GM12878 (cell line): ENCODE results near the gene SLC35A5. TPM values are rescaled to one million over a fixed set of nuclear protein-coding genes. Genes with fewer than 3 reads are reported as not detected.

Source experiments
- ATAC-seq: fragments of 200-7000 bp; cut with Tn5 transposase; 3 replicates; pipeline ENCODE4 v1.9.1; 2020; ENCODE audit warnings: mild to moderate bottlenecking, moderate library complexity
- BruUV-seq: library from RNA; stranded (reverse); fragments of 400-500 nt; replicated peaks from 2 replicates; lab custom pipeline; 2021; lab: Mats Ljungman, UMichigan
- CTCF ChIA-PET: fragments of 300-600 bp; sonication (Branson Sonifier 250); formaldehyde crosslinking; extraction: SDS; loops from one replicate; lab custom pipeline; 2021; ENCODE audit warnings: inconsistent platforms; lab: Yijun Ruan, JAX
- POLR2A ChIA-PET: fragments of 350-600 bp; formaldehyde crosslinking; extraction: SDS; loops from one replicate; lab custom pipeline; 2021; ENCODE audit warnings: inconsistent platforms; lab: Charles Lee
- RAD21 ChIA-PET: fragments of 300-600 bp; sonication (Branson Sonifier 250); formaldehyde crosslinking; loops from one replicate; lab custom pipeline; 2023; ENCODE audit warnings: antibody characterized with exemption; ENCODE audit not compliant: unreplicated experiment; lab: Charles Lee
- SMC1A ChIA-PET: fragments of 300-600 bp; sonication (Branson Sonifier 250); formaldehyde crosslinking; loops from one replicate; lab custom pipeline; 2023; ENCODE audit not compliant: unreplicated experiment, uncharacterized antibody; lab: Charles Lee
- DNase-seq: peaks from one replicate; pipeline ENCODE4 v3.0.0-alpha.2; 2011; ENCODE audit warnings: low read depth, low spot score
- FAIRE-seq: peaks from 3 replicates; lab custom pipeline; 2011; peaks lifted over from hg19 to GRCh38; lab: Jason Lieb, UNC
- H2AFZ ChIP-seq: 2 replicates; pipeline ENCODE4 v1.6.0; 2011; ENCODE audit warnings: low read depth, low read length, control low read depth; ENCODE audit not compliant: control insufficient read depth
- H3K27ac ChIP-seq: 2 replicates; pipeline ENCODE4 v1.5.1; 2011; ENCODE audit warnings: control low read depth; ENCODE audit not compliant: control insufficient read depth, insufficient read depth
- H3K27me3 ChIP-seq, 2 experiments: replicated peaks in 1 of 2; 2 replicates each; pipeline versions ENCODE4 v1.6.0 to v1.6.1; 2011; ENCODE audit warnings: low read length in 1 of 2; ENCODE audit not compliant: control insufficient read depth in 2 of 2, insufficient read depth in 2 of 2
- H3K36me3 ChIP-seq, 2 experiments: 2 replicates each; pipeline ENCODE4 v1.5.1; 2011; ENCODE audit warnings: low read length in 1 of 2; ENCODE audit not compliant: control insufficient read depth in 2 of 2, insufficient read depth in 2 of 2
- H3K4me1 ChIP-seq: 2 replicates; pipeline ENCODE4 v1.6.1; 2011; ENCODE audit warnings: mild to moderate bottlenecking, low read length, moderate library complexity, mixed read lengths; ENCODE audit not compliant: control insufficient read depth, insufficient read depth
- H3K4me2 ChIP-seq: 2 replicates; pipeline ENCODE4 v1.6.0; 2011; ENCODE audit warnings: control low read depth; ENCODE audit not compliant: control insufficient read depth, insufficient read depth
- H3K4me3 ChIP-seq: fragments of 200-600 bp; sonication (generic); 2 replicates; pipeline ENCODE4 v1.5.1; 2016
- H3K79me2 ChIP-seq: 2 replicates; pipeline ENCODE4 v1.6.0; 2011; ENCODE audit warnings: low read length; ENCODE audit not compliant: control insufficient read depth, insufficient read depth
- H3K9ac ChIP-seq: 2 replicates; pipeline ENCODE4 v1.8.0; 2011; ENCODE audit warnings: low read length, control low read depth, mixed read lengths; ENCODE audit not compliant: control insufficient read depth, insufficient read depth
- H3K9me3 ChIP-seq: replicated peaks from 3 replicates; pipeline ENCODE4 v1.5.1; 2011; ENCODE audit warnings: mild to moderate bottlenecking, low read length; ENCODE audit not compliant: control insufficient read depth, insufficient read depth
- H4K20me1 ChIP-seq: 2 replicates; pipeline ENCODE4 v1.6.0; 2011; ENCODE audit not compliant: control insufficient read depth, insufficient read depth
- BRCA1 ChIP-seq: IDR thresholded peaks from 2 replicates; pipeline ENCODE4 v1.6.1; 2011; ENCODE audit warnings: low read depth, low read length, improper control_type of control experiment
- CBX5 ChIP-seq: sonication (generic); IDR thresholded peaks from 2 replicates; pipeline ENCODE4 v1.6.1; 2016; ENCODE audit warnings: low read depth, moderate library complexity, mild to moderate bottlenecking, inconsistent platforms
- CHD2 ChIP-seq: IDR thresholded peaks from 2 replicates; pipeline ENCODE4 v1.6.1; 2011; ENCODE audit warnings: low read depth, low read length, improper control_type of control experiment, borderline replicate concordance
- CREB1 ChIP-seq: IDR thresholded peaks from 2 replicates; pipeline ENCODE4 v1.6.1; 2012; ENCODE audit warnings: low read depth, mild to moderate bottlenecking, inconsistent platforms
- EGR1 ChIP-seq, 2 experiments: IDR thresholded peaks; 1 replicate in 1 of 2; 2 replicates in 1 of 2; pipeline ENCODE4 v1.6.1; 2011 to 2012; ENCODE audit warnings: low read depth in 2 of 2, low read length in 2 of 2, borderline replicate concordance in 1 of 2, mild to moderate bottlenecking in 1 of 2, moderate library complexity in 1 of 2
- MLLT1 ChIP-seq: fragments of 450-650 bp; IDR thresholded peaks from 2 replicates; pipeline ENCODE4 v1.6.1; 2016; ENCODE audit warnings: mild to moderate bottlenecking
- NKRF ChIP-seq: fragments of 450-650 bp; conservative IDR thresholded peaks from 2 replicates; pipeline ENCODE4 v1.6.1; 2017; ENCODE audit warnings: mild to moderate bottlenecking, moderate library complexity
- PML ChIP-seq: IDR thresholded peaks from 2 replicates; pipeline ENCODE4 v1.6.1; 2012; ENCODE audit warnings: low read length, inconsistent platforms
- RBBP5 ChIP-seq: fragments of 200-600 bp; sonication (generic); conservative IDR thresholded peaks from 2 replicates; pipeline ENCODE4 v1.6.1; 2016
- SKIL ChIP-seq: fragments of 450-650 bp; IDR thresholded peaks from 2 replicates; pipeline ENCODE4 v1.6.1; 2017; ENCODE audit warnings: mild to moderate bottlenecking, low read depth, inconsistent platforms; ENCODE audit not compliant: poor library complexity, severe bottlenecking
- TARDBP ChIP-seq: IDR thresholded peaks from 2 replicates; pipeline ENCODE4 v1.6.1; 2016; ENCODE audit warnings: borderline replicate concordance
- ZNF274 ChIP-seq: IDR thresholded peaks from one replicate; pipeline ENCODE4 v1.8.0; 2011; ENCODE audit not compliant: insufficient read length, insufficient read depth
- ZNF687 ChIP-seq: fragments of 450-650 bp; IDR thresholded peaks from 2 replicates; pipeline ENCODE4 v1.6.1; 2017; ENCODE audit warnings: mild to moderate bottlenecking, moderate library complexity
- in situ Hi-C: fragments of 300-500 bp; cut with MboI; formaldehyde crosslinking; loops from 9 replicates; pipeline ENCODE4 v1.14.3; 2018; ENCODE audit warnings: mixed read lengths
- intact Hi-C: fragments of 100-400 bp; cut with micrococcal nuclease; formaldehyde crosslinking; loops from one replicate; pipeline ENCODE4 v1.14.2; 2022; ENCODE audit not compliant: unreplicated experiment
- polyA plus RNA-seq, 11 experiments: library from polyadenylated mRNA; depleted of rRNA in 4 of 11; unstranded in 6 of 11; stranded (reverse) in 5 of 11; fragments of >200 nt; fragmentation: Nextera tagmentation in 4 of 11; fragmentation: Illumina TruSeq in 1 of 11; extraction: Ambion mirVana in 4 of 11; extraction: Trizol in 1 of 11; gene quantifications; 1 replicate in 1 of 11; 2 replicates in 10 of 11; pipeline versions ENCODE4 v1.2.1 to v1.2.3, GENCODE V29; 2011 to 2016; ENCODE audit warnings: inconsistent platforms in 2 of 11, missing spikeins in 2 of 11, low read depth in 1 of 11
- total RNA-seq, 4 experiments: library from RNA; depleted of rRNA in 3 of 4; stranded (reverse); fragments of >200 nt in 3 of 4; fragmentation: Illumina TruSeq in 1 of 4; extraction: Trizol in 1 of 4; gene quantifications; 2 replicates each; pipeline versions ENCODE4 v1.2.1 to v1.2.3, GENCODE V29; 2013 to 2021

The SLC35A5 gene
- total and polyA plus RNA-seq, 10 of the 15 experiments (the other 5 are each of a cell fraction or from before 2014, with no cell fraction given), result 10.9 to 38.1 (median 16.0) TPM

GRCh38 chr3:112512320-112512719 is 49.5 kb upstream of the SLC35A5 start:
- Histone ChIP-seq H4K20me1 (no peaks in the 10 kb centered on the region), H3K27ac (no peak overlapping the region), H3K36me3 (no peaks in the 10 kb centered on the region), H3K4me2 (no peak overlapping the region), H2AFZ (no peak overlapping the region), H3K9ac (no peak overlapping the region), H3K9me3 (peaks cover 8% of the 10 kb centered on the region; the same call in 2 of the 3 replicates), H3K4me3 (no peak overlapping the region), H3K4me1 (peaks cover 15% of the 10 kb centered on the region; the same call in 1 of the 2 replicates), H3K79me2 (no peaks in the 10 kb centered on the region; the same call in 1 of the 2 replicates), H3K27me3 (no peaks in the 10 kb centered on the region)
- intact Hi-C loops, result no loop called here
- SMC1A ChIA-PET, result interaction anchor here (0.7 to 6.9 kb wide), 10 partner anchors 12 to 395 kb away, joined by 3 to 143 read pairs (median 12); partner anchors contain the start of genes BTLA and CD200
- no peak for ATAC-seq
- BruUV-seq, result no TSS peak
- DNase-seq, result no peak
- in situ Hi-C loops, result no loop called here
- POLR2A ChIA-PET, result interaction anchor here (0.6 to 3.2 kb wide), 3 partner anchors 8 to 107 kb away, joined by 3 to 51 read pairs (median 9); partner anchors contain the start of gene BTLA
- RAD21 ChIA-PET, result interaction anchor here (1.1 to 3.0 kb wide), 5 partner anchors 7 to 106 kb away, joined by 3 to 64 read pairs (median 13); partner anchors contain the start of gene BTLA
- CTCF ChIA-PET, result interaction anchor here (1.5 to 2.8 kb wide), 4 partner anchors 8 to 179 kb away, joined by 3 to 19 read pairs (median 11); partner anchors contain the start of genes BTLA and CD200
- no peak for FAIRE-seq
- TF ChIP-seq RBBP5 (no peak), NKRF (no peak), ZNF274 (no peak), SKIL (no peak), TARDBP (no peak), MLLT1 (no peak), BRCA1 (no peak), EGR1 (IDR thresholded peaks at IDR 0.05; ENCODE audit: borderline replicate concordance in 1 of 2, low read depth in 2 of 2, low read length in 2 of 2) (no peak), ZNF687 (no peak), PML (no peak), CBX5 (no peak), CREB1 (no peak), CHD2 (no peak)
